Vagina (tissue), 2 donors: ENCODE results near the gene SMPX.

Source experiments
- POLR2A ChIP-seq, 2 donors: fragments of 450-650 bp; IDR thresholded peaks; one replicate each; pipeline ENCODE4 v1.6.1; 2017; ENCODE audit warnings: antibody characterized with exemption in 2 of 2, mild to moderate bottlenecking in 2 of 2, moderate library complexity in 2 of 2
- TF ChIP-seq, protein P1 (sequence below), 3 experiments: fragments of 450-650 bp in 2 of 3; fragments of 200-600 bp in 1 of 3; sonication (generic) in 1 of 3; IDR thresholded peaks; one replicate each; pipeline ENCODE4 v1.5.1; 2017 to 2019; ENCODE audit warnings: antibody characterized with exemption in 3 of 3, mild to moderate bottlenecking in 2 of 3, moderate library complexity in 2 of 3

GRCh38 chrX:21748235-21748634 is 9.7 kb downstream of the SMPX start:
- TF ChIP-seq, protein P1, sequence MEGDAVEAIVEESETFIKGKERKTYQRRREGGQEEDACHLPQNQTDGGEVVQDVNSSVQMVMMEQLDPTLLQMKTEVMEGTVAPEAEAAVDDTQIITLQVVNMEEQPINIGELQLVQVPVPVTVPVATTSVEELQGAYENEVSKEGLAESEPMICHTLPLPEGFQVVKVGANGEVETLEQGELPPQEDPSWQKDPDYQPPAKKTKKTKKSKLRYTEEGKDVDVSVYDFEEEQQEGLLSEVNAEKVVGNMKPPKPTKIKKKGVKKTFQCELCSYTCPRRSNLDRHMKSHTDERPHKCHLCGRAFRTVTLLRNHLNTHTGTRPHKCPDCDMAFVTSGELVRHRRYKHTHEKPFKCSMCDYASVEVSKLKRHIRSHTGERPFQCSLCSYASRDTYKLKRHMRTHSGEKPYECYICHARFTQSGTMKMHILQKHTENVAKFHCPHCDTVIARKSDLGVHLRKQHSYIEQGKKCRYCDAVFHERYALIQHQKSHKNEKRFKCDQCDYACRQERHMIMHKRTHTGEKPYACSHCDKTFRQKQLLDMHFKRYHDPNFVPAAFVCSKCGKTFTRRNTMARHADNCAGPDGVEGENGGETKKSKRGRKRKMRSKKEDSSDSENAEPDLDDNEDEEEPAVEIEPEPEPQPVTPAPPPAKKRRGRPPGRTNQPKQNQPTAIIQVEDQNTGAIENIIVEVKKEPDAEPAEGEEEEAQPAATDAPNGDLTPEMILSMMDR (IDR thresholded peaks at IDR 0.05): no peak
- no peak for TF ChIP-seq POLR2A (IDR thresholded peaks at IDR 0.05)
